Left renal cortex interstitium (tissue), 4 donors: ENCODE measurements around the gene IRAK2. TPM values are rescaled to one million over a fixed set of nuclear protein-coding genes. Genes with fewer than 3 reads are reported as not detected.

Source experiments
- polyA plus RNA-seq, 4 donors: library from polyadenylated mRNA; unstranded; fragments of 120-200 nt; gene quantifications; one replicate each; pipeline ENCODE4 v1.2.1, GENCODE V29; 2013; ENCODE audit not compliant: insufficient read length in 4 of 4

IRAK2 gene
- polyA plus RNA-seq, 4 donors, result 0.62 to 1.2 (median 0.86) TPM

Other genes with a start within 250 kb of the IRAK2 start
- gene IL17RC, start 247.8 kb upstream of the IRAK2 start, polyA plus RNA-seq, result 10 to 100 TPM; 37.8 to 47.6 (median 41.6) TPM
- gene CRELD1, start 231.1 kb upstream of the IRAK2 start, polyA plus RNA-seq, result 10 to 100 TPM; 48.8 to 80.5 (median 65.6) TPM
- 1 to 10 TPM; 2.9 to 6.6 (median 4.6) TPM for gene PRRT3, start 212.5 kb upstream of the IRAK2 start, polyA plus RNA-seq
- 100 to 1,000 TPM in 1 of 4 donors, 10 to 100 TPM in 3; 78.0 to 108 (median 84.2) TPM for gene EMC3, start 178.1 kb upstream of the IRAK2 start, polyA plus RNA-seq
- 10 to 100 TPM; 16.2 to 25.6 (median 20.4) TPM for gene FANCD2, start 138.5 kb upstream of the IRAK2 start, polyA plus RNA-seq
- under 1 TPM in 1 of 4 donors, not detected in 3; 0.27 TPM for gene FANCD2OS, start 56.7 kb upstream of the IRAK2 start, polyA plus RNA-seq
- 100 to 1,000 TPM; 179 to 228 (median 199) TPM for gene BRK1, start 49.2 kb upstream of the IRAK2 start, polyA plus RNA-seq
- gene VHL, start 23.1 kb upstream of the IRAK2 start, polyA plus RNA-seq, result 10 to 100 TPM; 79.2 to 93.4 (median 79.4) TPM
- 10 to 100 TPM; 33.7 to 36.5 (median 34.9) TPM for gene TATDN2, start 83.5 kb downstream of the IRAK2 start, polyA plus RNA-seq
- 1 to 10 TPM; 2.7 to 3.9 (median 3.3) TPM for gene GHRL, start 128.0 kb downstream of the IRAK2 start, polyA plus RNA-seq
- gene SEC13, start 156.2 kb downstream of the IRAK2 start, polyA plus RNA-seq, result 100 to 1,000 TPM; 113 to 136 (median 125) TPM